Activated CD8-positive, alpha-beta memory T cell treated with anti-CD3 and anti-CD28 coated beads, Interleukin-2, amount 10 ng/mL, durations not matched to agents 7 days and 5 days (primary cell): Measurements from ENCODE around the gene PSORS1C1. TPM values are rescaled to one million over a fixed set of nuclear protein-coding genes. Genes with fewer than 3 reads are reported as not detected.
A peak's percentile ranks its signal among the peaks of the same experiment; 100 is the strongest.

ENCODE experiments used
- ATAC-seq: fragments of 150-1000 bp; cut with Tn5 transposase; one replicate; pipeline ENCODE4 v1.10.0; 2021; ENCODE audit warnings: moderate library complexity
- CTCF ChIA-PET: fragments of 350-600 bp; sonication (Branson Sonifier 250); formaldehyde crosslinking; loops from one replicate; lab custom pipeline; 2021; ENCODE audit warnings: antibody characterized with exemption; lab: Charles Lee
- DNase-seq: peaks from one replicate; pipeline ENCODE4 v3.0.0-alpha.2; 2020
- H3K27ac Mint-ChIP-seq: one replicate; pipeline ENCODE4 v1.8.0; 2021; ENCODE audit warnings: mild to moderate bottlenecking, mixed read lengths
- H3K27me3 Mint-ChIP-seq: one replicate; pipeline ENCODE4 v1.8.0; 2021; ENCODE audit warnings: mixed read lengths
- H3K36me3 Mint-ChIP-seq: one replicate; pipeline ENCODE4 v1.8.0; 2021; ENCODE audit warnings: mild to moderate bottlenecking, mixed read lengths
- H3K4me1 Mint-ChIP-seq: one replicate; pipeline ENCODE4 v1.8.0; 2021; ENCODE audit warnings: mixed read lengths
- H3K4me3 Mint-ChIP-seq: one replicate; pipeline ENCODE4 v1.8.0; 2021; ENCODE audit warnings: mild to moderate bottlenecking, moderate library complexity, mixed read lengths
- H3K9me3 Mint-ChIP-seq: one replicate; pipeline ENCODE4 v1.8.0; 2022; ENCODE audit warnings: low read depth, mixed read lengths
- total RNA-seq, 2 experiments: library from RNA; stranded (reverse); gene quantifications; one replicate each; pipeline ENCODE4 v1.2.3, GENCODE V29; 2021

The PSORS1C1 gene
- total RNA-seq, 2 experiments from 2014 or later = 0.26 TPM; not detected in 1

DNA sequence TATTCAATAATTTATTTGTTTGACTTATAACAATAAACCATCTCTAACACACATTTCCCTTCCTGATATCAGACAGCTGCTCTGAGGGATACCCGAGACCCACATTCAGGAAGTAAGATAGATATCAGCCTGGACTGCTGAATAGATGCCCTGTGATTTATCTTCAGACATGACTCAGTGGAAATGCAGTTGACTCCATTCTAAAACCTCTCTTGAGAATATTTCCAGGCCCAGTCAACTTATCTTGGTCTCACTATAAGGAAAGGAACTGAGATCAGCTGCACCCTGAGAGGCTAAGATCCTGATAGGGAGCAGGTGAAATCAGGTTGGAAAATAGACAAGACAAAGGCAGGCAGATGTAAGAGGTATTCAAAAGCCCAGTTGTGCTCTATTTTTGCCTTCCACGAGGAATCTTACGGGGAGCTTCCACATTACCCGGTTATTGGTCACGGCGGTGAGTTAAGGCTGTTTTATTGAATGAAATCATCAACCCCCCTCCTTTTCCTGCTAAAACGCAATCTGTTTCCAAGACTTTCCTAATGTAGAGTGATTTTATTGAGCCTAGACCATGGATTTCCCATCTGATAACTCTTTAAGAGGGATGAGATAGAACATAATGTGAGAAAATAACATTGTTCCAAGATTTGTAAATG is 27.7 kb upstream of the PSORS1C1 start:
- Mint-ChIP-seq H3K4me3 (no peak overlapping the region), H3K27ac (no peak overlapping the region), H3K36me3 (no peaks in the 10 kb centered on the region), H3K27me3 (peaks cover 27% of the 10 kb centered on the region), H3K9me3 (no peaks in the 10 kb centered on the region), H3K4me1 (peaks cover 6% of the 10 kb centered on the region)
- CTCF ChIA-PET = interaction anchor here (0.6 to 4.5 kb wide), 53 partner anchors 7 to 603 kb away, joined by 3 to 39 read pairs (median 4); partner anchors contain the start of genes DDR1, GTF2H4, PSORS1C2 and VARS2
- ATAC-seq = no peak
- no peak for DNase-seq

DNA sequence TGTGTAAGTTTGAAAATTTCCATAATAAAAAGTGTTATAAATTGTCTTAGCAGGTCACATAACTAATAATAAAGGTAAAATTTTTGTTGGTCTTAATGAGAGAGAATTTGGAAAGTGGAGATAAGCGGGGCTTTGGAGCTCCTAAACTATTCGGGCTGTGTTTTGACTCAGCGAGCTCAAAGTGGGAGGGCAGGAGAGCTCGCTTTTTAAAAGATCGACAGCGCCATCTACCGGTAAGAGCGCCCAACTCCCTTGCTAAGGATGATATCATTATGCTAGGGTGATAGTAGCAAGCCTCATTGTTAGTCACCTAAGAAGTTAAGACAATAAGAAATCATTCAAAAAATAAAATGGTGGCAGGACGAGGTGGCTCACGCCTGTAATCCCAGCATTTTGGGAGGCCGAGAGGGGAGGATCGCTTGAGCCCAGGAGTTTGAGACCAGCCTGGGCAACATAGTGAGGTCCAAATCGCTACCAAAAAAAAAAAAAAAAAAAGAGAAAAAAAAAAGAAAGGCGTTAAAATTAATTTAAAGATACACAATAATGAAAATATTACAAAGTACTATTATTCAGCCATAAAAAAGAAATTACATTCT is 27.0 kb upstream of the PSORS1C1 start:
- ATAC-seq = peak; percentile 97
- Mint-ChIP-seq H3K4me1 (peaks cover 6% of the 10 kb centered on the region), H3K4me3 (no peak overlapping the region), H3K27ac (no peak overlapping the region), H3K36me3 (no peaks in the 10 kb centered on the region), H3K27me3 (peaks cover 23% of the 10 kb centered on the region), H3K9me3 (no peaks in the 10 kb centered on the region)
- DNase-seq = peak; percentile 91
- CTCF ChIA-PET = interaction anchor here (0.6 to 4.5 kb wide), 51 partner anchors 8 to 604 kb away, joined by 3 to 39 read pairs (median 4); partner anchors contain the start of genes DDR1, GTF2H4, PSORS1C2 and VARS2

DNA sequence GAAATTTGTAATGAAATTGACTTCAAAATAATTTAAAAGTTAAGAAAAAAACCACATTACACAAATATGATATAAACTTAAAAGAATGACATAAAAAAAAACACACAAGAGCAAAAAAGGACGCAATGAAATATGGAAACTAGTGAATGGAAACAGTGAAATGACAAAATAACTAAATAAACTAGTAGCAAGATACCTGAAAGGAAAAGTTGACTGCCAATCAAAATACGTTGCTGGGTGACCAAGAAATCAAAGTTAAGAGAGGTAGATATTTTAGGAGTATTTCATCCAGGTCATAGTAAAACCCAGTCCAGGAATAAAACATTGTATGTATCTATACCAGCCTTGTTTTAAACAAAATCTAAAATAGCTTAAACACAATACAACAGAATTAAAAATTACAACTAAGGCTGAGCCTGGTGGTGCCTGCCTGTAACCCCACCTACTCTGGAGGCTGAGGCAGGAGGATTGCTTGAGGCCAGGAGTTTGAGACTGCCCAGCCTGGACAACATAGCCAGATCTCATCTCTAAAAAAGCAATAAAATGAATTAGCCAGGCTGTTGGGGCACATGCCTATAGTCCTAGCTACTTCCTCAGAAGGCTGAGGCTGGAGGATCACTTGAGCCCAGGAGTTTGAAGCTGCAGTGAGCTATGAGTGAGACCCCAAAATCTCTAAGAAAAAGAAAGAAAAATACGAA is 24.2 kb upstream of the PSORS1C1 start:
- ATAC-seq (no peak), DNase-seq (no peak)
- no peaks in the 10 kb centered on the region for H3K36me3 Mint-ChIP-seq
- H3K9me3 Mint-ChIP-seq = no peaks in the 10 kb centered on the region
- no peak overlapping the region for H3K4me3 Mint-ChIP-seq
- CTCF ChIA-PET = interaction anchor here (1.1 to 4.5 kb wide), 2 partner anchors 11 to 353 kb away, joined by 3 to 27 read pairs; no protein-coding TSS in a partner anchor
- no peak overlapping the region for H3K27ac Mint-ChIP-seq
- peaks cover 14% of the 10 kb centered on the region for H3K27me3 Mint-ChIP-seq
- peaks cover 19% of the 10 kb centered on the region for H3K4me1 Mint-ChIP-seq

DNA sequence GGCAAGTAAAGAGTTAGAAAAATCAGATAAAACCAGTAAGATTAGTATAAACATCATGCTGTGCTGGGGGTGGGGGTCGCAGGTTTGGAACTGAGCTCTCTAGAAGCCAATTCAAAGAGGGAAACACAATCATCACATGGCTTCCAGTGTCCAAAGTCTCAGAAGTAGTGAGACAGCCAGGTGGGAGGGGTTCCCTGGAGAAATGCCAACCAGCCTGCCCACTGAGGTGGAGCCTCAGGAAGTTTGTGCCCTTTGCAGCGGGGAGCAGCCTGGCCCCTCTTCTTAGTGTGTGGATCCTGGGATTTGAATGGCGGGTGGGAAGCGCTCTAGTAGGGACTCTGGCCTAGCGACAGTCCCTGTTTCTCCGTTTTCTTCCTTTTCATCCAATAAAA is 23.6 kb upstream of the PSORS1C1 start:
- Mint-ChIP-seq H3K9me3 (no peaks in the 10 kb centered on the region), H3K27me3 (peaks cover 9% of the 10 kb centered on the region), H3K27ac (no peak overlapping the region), H3K4me1 (peaks cover 19% of the 10 kb centered on the region), H3K36me3 (no peaks in the 10 kb centered on the region), H3K4me3 (no peak overlapping the region)
- CTCF ChIA-PET = interaction anchor here (1.1 to 4.5 kb wide), 4 partner anchors 12 to 353 kb away, joined by 3 to 27 read pairs (median 4); no protein-coding TSS in a partner anchor
- no peak for ATAC-seq
- DNase-seq = no peak

DNA sequence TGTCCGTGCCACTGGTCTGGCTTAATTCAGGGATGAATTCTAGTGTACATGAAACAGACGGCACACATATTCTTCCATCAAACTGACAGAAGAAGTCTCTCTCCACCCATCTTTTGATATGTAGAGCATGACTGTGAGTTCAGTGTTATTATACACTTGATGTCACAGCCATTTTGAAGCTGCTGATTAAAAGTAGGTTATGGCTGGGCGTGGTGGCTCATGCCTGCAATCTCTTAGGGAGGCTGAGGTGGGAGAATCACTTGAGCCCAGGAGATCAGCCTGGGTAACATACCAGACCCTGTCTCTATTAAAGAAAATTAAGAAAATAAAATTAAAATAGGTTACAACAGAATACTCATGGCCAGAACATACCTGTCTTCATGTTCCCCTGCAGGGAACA is 22.9 kb upstream of the PSORS1C1 start:
- ATAC-seq = no peak
- CTCF ChIA-PET = interaction anchor here (0.9 to 4.2 kb wide), 5 partner anchors 9 to 270 kb away, joined by 3 to 23 read pairs (median 4); no protein-coding TSS in a partner anchor
- H3K36me3 Mint-ChIP-seq = no peaks in the 10 kb centered on the region
- H3K9me3 Mint-ChIP-seq = no peaks in the 10 kb centered on the region
- H3K27me3 Mint-ChIP-seq = peaks cover 8% of the 10 kb centered on the region
- no peak overlapping the region for H3K27ac Mint-ChIP-seq
- H3K4me1 Mint-ChIP-seq = peaks cover 19% of the 10 kb centered on the region
- H3K4me3 Mint-ChIP-seq = no peak overlapping the region
- DNase-seq = no peak

DNA sequence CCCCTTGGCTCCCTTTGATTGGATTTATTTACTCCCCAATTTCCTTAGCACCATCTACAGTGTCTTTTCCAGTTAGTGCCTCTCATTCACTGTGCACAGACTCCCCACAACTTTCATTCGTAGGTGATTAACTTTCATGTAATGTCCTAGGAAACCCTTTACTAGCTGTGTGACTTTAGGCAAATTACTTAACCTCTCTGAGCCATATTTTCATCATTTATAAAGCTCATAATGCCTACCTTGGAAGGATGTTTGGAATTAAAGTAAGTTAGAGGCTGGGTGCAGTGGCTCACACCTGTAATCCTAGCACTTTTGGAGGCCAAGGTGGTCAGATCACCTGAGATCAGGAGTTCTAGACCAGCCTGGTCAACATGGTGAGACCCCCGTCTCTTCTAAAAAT is 22.4 kb upstream of the PSORS1C1 start:
- Mint-ChIP-seq H3K27ac (no peak overlapping the region), H3K4me3 (no peak overlapping the region), H3K36me3 (no peaks in the 10 kb centered on the region), H3K4me1 (peaks cover 16% of the 10 kb centered on the region), H3K27me3 (peaks cover 4% of the 10 kb centered on the region), H3K9me3 (no peaks in the 10 kb centered on the region)
- CTCF ChIA-PET = interaction anchor here (0.9 to 4.2 kb wide), 4 partner anchors 9 to 270 kb away, joined by 4 to 23 read pairs (median 5); no protein-coding TSS in a partner anchor
- DNase-seq (no peak), ATAC-seq (no peak)

DNA sequence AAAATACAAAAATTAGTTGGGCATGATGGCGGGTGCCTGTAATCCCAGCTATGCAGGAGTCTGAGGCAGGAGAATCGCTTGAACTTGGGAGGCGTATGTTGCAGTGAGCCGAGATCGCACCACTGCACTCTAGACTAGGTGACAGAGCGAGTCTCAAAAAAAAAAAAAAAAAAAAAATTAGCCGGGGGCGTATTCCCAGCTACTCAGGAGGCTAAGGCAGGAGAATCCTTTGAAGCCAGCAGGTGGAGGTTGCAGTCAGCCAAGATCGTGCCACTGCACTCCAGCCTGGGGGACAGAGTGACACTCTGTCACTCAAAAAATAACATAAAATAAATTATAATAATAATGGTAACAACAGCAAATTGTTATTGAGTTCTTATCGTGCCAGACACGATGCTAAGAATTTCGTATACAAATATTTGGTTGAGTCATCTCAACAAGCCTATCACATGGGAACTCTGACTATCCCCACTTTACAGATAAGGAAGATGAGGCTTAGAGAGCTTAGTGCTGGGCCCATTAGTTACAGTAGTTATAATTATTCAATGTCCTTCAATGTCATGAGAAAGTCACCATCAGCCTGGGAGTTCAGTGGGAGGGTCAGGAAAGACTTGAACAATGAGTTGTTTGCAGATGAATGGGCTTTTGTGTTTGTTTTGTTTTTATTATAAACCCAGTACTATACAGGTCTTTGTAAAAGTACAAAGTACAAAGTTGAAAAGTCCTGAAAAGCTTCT is 21.7 kb upstream of the PSORS1C1 start:
- no peak overlapping the region for H3K4me3 Mint-ChIP-seq
- H3K36me3 Mint-ChIP-seq = no peaks in the 10 kb centered on the region
- no peak overlapping the region for H3K27ac Mint-ChIP-seq
- CTCF ChIA-PET = interaction anchor here (1.1 to 4.2 kb wide), 6 partner anchors 10 to 271 kb away, joined by 3 to 23 read pairs (median 5); no protein-coding TSS in a partner anchor
- no peaks in the 10 kb centered on the region for H3K27me3 Mint-ChIP-seq
- H3K4me1 Mint-ChIP-seq = peaks cover 19% of the 10 kb centered on the region
- H3K9me3 Mint-ChIP-seq = no peaks in the 10 kb centered on the region
- DNase-seq = no peak
- ATAC-seq = no peak

DNA sequence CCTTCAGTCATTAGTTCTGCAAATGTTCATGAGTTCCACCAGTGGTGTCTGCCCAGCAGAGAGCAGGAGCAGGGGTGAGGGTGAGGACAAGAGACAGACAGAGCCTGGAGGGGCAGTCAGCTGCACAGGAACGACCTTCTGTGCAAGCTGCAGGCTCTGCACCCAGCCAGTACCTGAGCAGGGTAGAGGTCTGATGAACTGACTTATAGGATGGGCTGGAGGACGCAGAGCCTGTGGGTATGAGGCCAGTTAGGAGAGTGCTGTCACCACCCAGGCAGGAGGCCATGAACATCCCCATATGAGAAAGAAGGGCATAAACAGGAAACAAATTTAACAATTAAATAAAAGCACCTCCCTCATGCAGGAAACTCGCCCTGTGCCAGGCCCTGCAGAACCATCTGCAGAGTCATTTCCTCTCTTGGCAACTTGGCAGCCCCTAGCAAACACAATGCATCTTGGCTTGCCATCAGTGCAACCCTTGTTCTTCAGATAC is 20.2 kb upstream of the PSORS1C1 start:
- no peak overlapping the region for H3K4me3 Mint-ChIP-seq
- peak overlapping the region; percentile 77 for H3K27ac Mint-ChIP-seq
- CTCF ChIA-PET = interaction anchor here (0.9 to 4.2 kb wide), 4 partner anchors 9 to 40 kb away, joined by 3 to 23 read pairs (median 6); no protein-coding TSS in a partner anchor
- H3K36me3 Mint-ChIP-seq = no peaks in the 10 kb centered on the region
- no peaks in the 10 kb centered on the region for H3K9me3 Mint-ChIP-seq
- no peaks in the 10 kb centered on the region for H3K27me3 Mint-ChIP-seq
- ATAC-seq (peak; percentile 72), DNase-seq (peak; percentile 52)
- peaks cover 19% of the 10 kb centered on the region for H3K4me1 Mint-ChIP-seq

DNA sequence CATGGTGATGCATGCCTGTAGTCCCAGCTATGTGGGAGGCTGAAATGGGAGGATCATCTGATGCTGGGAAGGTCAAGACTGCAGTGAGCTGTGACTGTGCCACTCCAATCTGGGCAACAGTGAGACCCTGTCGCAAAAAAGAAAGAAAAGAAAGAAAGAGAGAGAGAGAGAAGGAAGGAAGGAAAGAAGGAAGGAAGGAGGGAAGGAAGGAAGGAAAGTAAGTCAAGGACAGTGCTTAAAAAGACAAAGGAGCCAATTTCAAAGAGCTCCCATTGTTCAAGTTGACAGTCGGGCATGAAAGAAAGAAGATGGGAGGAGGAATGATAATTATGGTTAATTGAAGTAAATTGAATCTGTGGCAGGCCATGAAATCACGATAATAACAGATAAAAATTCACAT is 18.4 kb upstream of the PSORS1C1 start:
- Mint-ChIP-seq H3K36me3 (no peaks in the 10 kb centered on the region), H3K27me3 (peaks cover 3% of the 10 kb centered on the region), H3K4me3 (no peak overlapping the region), H3K27ac (no peak overlapping the region), H3K4me1 (peaks cover 19% of the 10 kb centered on the region), H3K9me3 (no peaks in the 10 kb centered on the region)
- no peak for ATAC-seq
- DNase-seq = no peak
- CTCF ChIA-PET = interaction anchor here (1.0 to 1.7 kb wide), 2 partner anchors 9 to 12 kb away, joined by 3 to 8 read pairs; no protein-coding TSS in a partner anchor

DNA sequence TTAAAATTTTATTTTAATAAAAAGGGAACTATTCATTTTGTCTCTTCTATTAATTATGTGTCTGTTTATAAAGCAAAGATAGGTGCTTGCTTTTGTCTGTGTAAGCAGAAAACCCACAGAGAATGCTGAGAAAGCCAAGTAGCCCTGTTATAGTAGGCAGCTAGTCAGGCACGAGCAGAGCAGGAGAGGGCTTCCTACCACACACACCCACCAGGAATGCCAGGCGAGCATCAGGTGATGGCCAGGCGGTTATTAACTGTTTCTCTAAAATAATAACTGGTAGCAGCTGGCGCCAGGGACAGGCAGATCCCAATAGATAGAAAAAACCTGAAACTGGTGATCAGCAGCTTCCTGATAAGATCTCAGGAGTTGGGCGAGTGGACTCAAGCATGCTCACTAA is 17.9 kb upstream of the PSORS1C1 start:
- no peaks in the 10 kb centered on the region for H3K9me3 Mint-ChIP-seq
- CTCF ChIA-PET = interaction anchor here (1.0 to 1.7 kb wide), 2 partner anchors 10 to 12 kb away, joined by 3 to 8 read pairs; no protein-coding TSS in a partner anchor
- H3K4me1 Mint-ChIP-seq = peaks cover 19% of the 10 kb centered on the region
- DNase-seq (no peak), ATAC-seq (no peak)
- H3K36me3 Mint-ChIP-seq = no peaks in the 10 kb centered on the region
- peaks cover 3% of the 10 kb centered on the region for H3K27me3 Mint-ChIP-seq
- H3K27ac Mint-ChIP-seq = no peak overlapping the region
- H3K4me3 Mint-ChIP-seq = no peak overlapping the region

DNA sequence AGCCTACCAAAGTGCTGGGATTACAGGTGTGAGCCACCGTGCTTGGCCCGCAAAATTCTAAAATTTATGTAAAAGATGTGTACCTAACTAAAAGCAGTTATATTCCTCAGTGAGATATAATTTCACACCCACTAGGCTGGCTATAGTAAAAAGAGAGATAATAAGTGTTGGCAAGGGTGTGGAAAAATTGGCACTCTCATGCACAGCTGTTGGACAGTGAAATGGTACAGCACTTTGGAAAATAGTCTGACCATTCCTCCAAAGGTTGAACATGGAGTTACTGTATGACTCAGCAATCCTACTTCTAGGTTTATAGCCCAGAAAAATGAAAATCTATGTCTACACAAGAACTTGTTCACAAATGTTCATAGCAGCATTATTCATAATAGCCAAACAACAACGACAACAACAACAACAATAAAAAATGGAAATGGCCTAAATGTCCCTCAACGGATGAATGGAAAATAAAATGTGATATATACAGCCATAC is 16.1 kb upstream of the PSORS1C1 start:
- H3K4me1 Mint-ChIP-seq = peaks cover 19% of the 10 kb centered on the region
- ATAC-seq (no peak), DNase-seq (no peak)
- peaks cover 6% of the 10 kb centered on the region for H3K27me3 Mint-ChIP-seq
- H3K4me3 Mint-ChIP-seq = no peak overlapping the region
- H3K36me3 Mint-ChIP-seq = no peaks in the 10 kb centered on the region
- no peaks in the 10 kb centered on the region for H3K9me3 Mint-ChIP-seq
- no peak overlapping the region for H3K27ac Mint-ChIP-seq
- CTCF ChIA-PET = no interaction called here

DNA sequence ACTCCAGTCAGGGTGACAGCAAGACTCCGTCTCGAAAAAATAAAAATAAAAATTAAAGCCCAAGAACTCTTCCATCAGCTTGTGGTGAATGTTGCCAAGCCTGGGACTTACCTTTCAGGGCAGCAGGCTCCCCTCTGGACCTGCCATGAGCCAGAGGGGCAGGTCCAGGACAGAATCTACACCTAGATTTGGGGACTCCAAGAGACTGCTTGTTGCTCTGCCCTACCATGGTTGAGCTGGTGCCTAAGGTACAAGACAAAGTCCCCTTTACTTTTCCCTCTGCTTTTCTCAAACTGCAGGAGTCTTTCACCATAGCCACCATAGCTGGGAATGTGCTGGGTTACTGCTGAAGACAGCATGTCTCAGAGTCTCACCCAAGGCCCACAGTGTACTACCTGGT is 11.5 kb upstream of the PSORS1C1 start:
- no peak for DNase-seq

More for the DNA sequence above, 11.5 kb upstream of the PSORS1C1 start:
- no peak overlapping the region for H3K4me3 Mint-ChIP-seq
- ATAC-seq = no peak
- no peaks in the 10 kb centered on the region for H3K4me1 Mint-ChIP-seq
- H3K27ac Mint-ChIP-seq = no peak overlapping the region
- CTCF ChIA-PET = interaction anchor here (0.9 to 1.7 kb wide), 4 partner anchors 11 to 188 kb away, joined by 3 to 4 read pairs (median 4); no protein-coding TSS in a partner anchor
- no peaks in the 10 kb centered on the region for H3K9me3 Mint-ChIP-seq
- no peaks in the 10 kb centered on the region for H3K36me3 Mint-ChIP-seq
- peaks cover 9% of the 10 kb centered on the region for H3K27me3 Mint-ChIP-seq
